ENCODE measurements around the gene VSIG2.
A peak's percentile ranks its signal among the peaks of the same experiment; 100 is the strongest.

The VSIG2 gene

DNA sequence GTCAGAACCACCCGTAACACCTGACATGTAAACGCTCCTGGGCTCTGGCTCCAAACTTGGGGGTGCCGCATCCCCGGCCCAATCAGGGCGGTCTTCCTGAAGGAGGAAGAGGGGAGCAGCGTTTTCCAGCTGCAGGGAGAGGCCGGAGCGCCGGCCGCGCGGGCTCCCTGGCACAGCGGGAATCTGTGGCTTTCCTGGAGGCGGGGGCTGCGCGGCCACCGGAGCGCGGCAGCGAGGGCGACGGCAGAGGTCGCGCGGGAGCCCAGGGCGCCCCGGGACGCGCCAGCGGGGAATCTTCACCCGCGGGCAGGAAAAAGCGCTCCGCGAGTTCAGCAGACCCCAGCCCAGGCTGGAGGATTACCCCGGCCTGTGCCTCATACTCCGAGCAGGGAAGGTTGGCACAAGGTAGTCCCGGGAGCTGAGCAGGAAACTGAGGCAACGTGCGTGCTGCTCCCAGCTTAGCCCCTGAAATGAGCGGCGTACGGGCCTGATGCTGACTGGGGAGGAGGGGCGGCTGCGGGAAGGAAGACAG, 10.6 kb upstream of the VSIG2 start:
- no peak for DNase-seq

GRCh38 chr11:124762105-124762623, 10.1 kb upstream of the VSIG2 start, which contains the start of gene ESAM:
Gene ESAM (minus strand): TSS chr11:124762290. CDS start chr11:124762154, 136 bp downstream.
- H2AFZ ChIP-seq (ENCODE audit: low read depth, low read length) = no peak within 1 kb of the TSS
- H4K20me1 ChIP-seq (ENCODE audit: insufficient read depth, low read length) = peaks cover 8% of the 10 kb centered on the region; the same call in 1 of the 2 replicates
- no peak within 1 kb of the TSS for H3K9ac ChIP-seq (ENCODE audit: low read depth, low read length)
- H3K27me3 ChIP-seq (ENCODE audit: insufficient read depth, low read length, poor library complexity) = no peaks in the 10 kb centered on the region
- H3K79me2 ChIP-seq (ENCODE audit: insufficient read depth, low read length) = no peaks in the 10 kb centered on the region
- H3K4me3 ChIP-seq (ENCODE audit: low read depth in 1 of 2, low read length in 2 of 2) = no peak within 1 kb of the TSS
- no peaks in the 10 kb centered on the region for H3K9me3 ChIP-seq (ENCODE audit: insufficient read depth, low read length, severe bottlenecking)
- H3K4me1 ChIP-seq (ENCODE audit: insufficient read depth, low read length) = no peaks in the 10 kb centered on the region
- H3K4me2 ChIP-seq (ENCODE audit: insufficient read depth, low read length) = no peak within 1 kb of the TSS
- TF ChIP-seq, protein P1, sequence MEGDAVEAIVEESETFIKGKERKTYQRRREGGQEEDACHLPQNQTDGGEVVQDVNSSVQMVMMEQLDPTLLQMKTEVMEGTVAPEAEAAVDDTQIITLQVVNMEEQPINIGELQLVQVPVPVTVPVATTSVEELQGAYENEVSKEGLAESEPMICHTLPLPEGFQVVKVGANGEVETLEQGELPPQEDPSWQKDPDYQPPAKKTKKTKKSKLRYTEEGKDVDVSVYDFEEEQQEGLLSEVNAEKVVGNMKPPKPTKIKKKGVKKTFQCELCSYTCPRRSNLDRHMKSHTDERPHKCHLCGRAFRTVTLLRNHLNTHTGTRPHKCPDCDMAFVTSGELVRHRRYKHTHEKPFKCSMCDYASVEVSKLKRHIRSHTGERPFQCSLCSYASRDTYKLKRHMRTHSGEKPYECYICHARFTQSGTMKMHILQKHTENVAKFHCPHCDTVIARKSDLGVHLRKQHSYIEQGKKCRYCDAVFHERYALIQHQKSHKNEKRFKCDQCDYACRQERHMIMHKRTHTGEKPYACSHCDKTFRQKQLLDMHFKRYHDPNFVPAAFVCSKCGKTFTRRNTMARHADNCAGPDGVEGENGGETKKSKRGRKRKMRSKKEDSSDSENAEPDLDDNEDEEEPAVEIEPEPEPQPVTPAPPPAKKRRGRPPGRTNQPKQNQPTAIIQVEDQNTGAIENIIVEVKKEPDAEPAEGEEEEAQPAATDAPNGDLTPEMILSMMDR (IDR thresholded peaks at IDR 0.05; ENCODE audit: borderline replicate concordance, extremely low read depth, low read length, poor library complexity, severe bottlenecking) = no peak
- no peak for TF ChIP-seq EZH2 (IDR thresholded peaks at IDR 0.05; ENCODE audit: borderline replicate concordance, low read depth, low read length, severe bottlenecking)
- H3K27ac ChIP-seq (ENCODE audit: low read length) = no peak within 1 kb of the TSS
- ATAC-seq (ENCODE audit: insufficient read depth, low read depth) (no peak), DNase-seq (no peak)
- peaks cover 5% of the 10 kb centered on the region; the same call in 1 of the 2 replicates for H3K36me3 ChIP-seq (ENCODE audit: insufficient read depth, low read length)

More for the DNA sequence above, 10.6 kb upstream of the VSIG2 start:
- peaks cover 6% of the 10 kb centered on the region; the same call in 1 of the 2 replicates for H3K36me3 ChIP-seq (ENCODE audit: insufficient read depth, low read length)
- no peaks in the 10 kb centered on the region for H3K9me3 ChIP-seq (ENCODE audit: insufficient read depth, low read length, severe bottlenecking)
- H3K27ac ChIP-seq (ENCODE audit: low read length) = no peak overlapping the region
- H3K4me3 ChIP-seq (ENCODE audit: low read depth in 1 of 2, low read length in 2 of 2) = no peak overlapping the region
- no peak overlapping the region for H3K4me2 ChIP-seq (ENCODE audit: insufficient read depth, low read length)
- no peaks in the 10 kb centered on the region for H3K4me1 ChIP-seq (ENCODE audit: insufficient read depth, low read length)
- no peak for TF ChIP-seq EZH2 (IDR thresholded peaks at IDR 0.05; ENCODE audit: borderline replicate concordance, low read depth, low read length, severe bottlenecking)
- TF ChIP-seq, protein P1 (IDR thresholded peaks at IDR 0.05; ENCODE audit: borderline replicate concordance, extremely low read depth, low read length, poor library complexity, severe bottlenecking) = no peak
- H4K20me1 ChIP-seq (ENCODE audit: insufficient read depth, low read length) = peaks cover 8% of the 10 kb centered on the region; the same call in 1 of the 2 replicates
- H3K79me2 ChIP-seq (ENCODE audit: insufficient read depth, low read length) = no peaks in the 10 kb centered on the region
- ATAC-seq (ENCODE audit: insufficient read depth, low read depth) = 0 out of 3 replicates have a peak, but pooled peaks have one; percentile 11
- no peaks in the 10 kb centered on the region for H3K27me3 ChIP-seq (ENCODE audit: insufficient read depth, low read length, poor library complexity)
- no peak overlapping the region for H2AFZ ChIP-seq (ENCODE audit: low read depth, low read length)
- no peak overlapping the region for H3K9ac ChIP-seq (ENCODE audit: low read depth, low read length)

- Histone ChIP-seq H4K20me1 (ENCODE audit: insufficient read depth, low read length) (peaks cover 10% of the 10 kb centered on the region; the same call in 1 of the 2 replicates), H3K27me3 (ENCODE audit: insufficient read depth, low read length, poor library complexity) (no peaks in the 10 kb centered on the region), H3K9me3 (ENCODE audit: insufficient read depth, low read length, severe bottlenecking) (no peaks in the 10 kb centered on the region), H3K9ac (ENCODE audit: low read depth, low read length) (no peak overlapping the region), H3K27ac (ENCODE audit: low read length) (no peak overlapping the region), H3K4me1 (ENCODE audit: insufficient read depth, low read length) (no peaks in the 10 kb centered on the region), H3K36me3 (ENCODE audit: insufficient read depth, low read length) (peaks cover 5% of the 10 kb centered on the region; the same call in 1 of the 2 replicates), H3K79me2 (ENCODE audit: insufficient read depth, low read length) (no peaks in the 10 kb centered on the region), H2AFZ (ENCODE audit: low read depth, low read length) (no peak overlapping the region), H3K4me3 (ENCODE audit: low read depth in 1 of 2, low read length in 2 of 2) (no peak overlapping the region), H3K4me2 (ENCODE audit: insufficient read depth, low read length) (no peak overlapping the region)
- no peak for TF ChIP-seq EZH2 (IDR thresholded peaks at IDR 0.05; ENCODE audit: borderline replicate concordance, low read depth, low read length, severe bottlenecking)
- TF ChIP-seq, protein P1 (IDR thresholded peaks at IDR 0.05; ENCODE audit: borderline replicate concordance, extremely low read depth, low read length, poor library complexity, severe bottlenecking) = no peak
- ATAC-seq (ENCODE audit: insufficient read depth, low read depth) (no peak), DNase-seq (no peak)
These were observed 9.4 kb upstream of the VSIG2 start for GRCh38 chr11:124761301-124762104.

All from DND-41 (cell line).